ENCODE results near the gene MLXIPL. TPM values are rescaled to one million over a fixed set of nuclear protein-coding genes. Genes with fewer than 3 reads are reported as not detected.

Gene MLXIPL
- total RNA-seq, 1 experiment from 2014 or later = 6.1 TPM

GRCh38 chr7:73668886-73669230, 44.5 kb upstream of the MLXIPL start:
- Histone ChIP-seq H3K56ac (ENCODE audit: insufficient read length, low read depth, low read length) (no peak overlapping the region), H3K9me3 (ENCODE audit: control insufficient read depth, low read depth, low read length) (no peaks in the 10 kb centered on the region), H2AK5ac (ENCODE audit: insufficient read length, low read length) (no peak overlapping the region), H3K79me1 (ENCODE audit: insufficient read depth, low read depth, low read length, poor library complexity, severe bottlenecking) (no peaks in the 10 kb centered on the region), H3K4ac (ENCODE audit: low read depth, low read length) (no peak overlapping the region), H4K91ac (ENCODE audit: insufficient read length, low read depth, low read length) (no peak overlapping the region), H2AFZ (ENCODE audit: low read length) (no peak overlapping the region), H3K27me3 (ENCODE audit: insufficient read depth, low read length) (no peaks in the 10 kb centered on the region), H3K14ac (ENCODE audit: insufficient read depth, low read length) (no peak overlapping the region), H3K4me1 (ENCODE audit: insufficient read depth, low read length) (no peaks in the 10 kb centered on the region), H3K9ac (ENCODE audit: extremely low read depth, insufficient read length, low read length) (no peak overlapping the region), H4K20me1 (ENCODE audit: control insufficient read depth, insufficient read depth, insufficient read length) (no peaks in the 10 kb centered on the region), H3K23me2 (ENCODE audit: insufficient read length, low read depth, low read length, poor library complexity, severe bottlenecking) (peaks cover 10% of the 10 kb centered on the region), H3K23ac (ENCODE audit: insufficient read length, low read depth, low read length) (no peak overlapping the region), H2BK15ac (ENCODE audit: low read depth, low read length) (no peak overlapping the region), H4K8ac (replicated peaks; ENCODE audit: insufficient read length, low read depth, low read length) (no peak overlapping the region), H2BK120ac (ENCODE audit: low read depth, low read length, poor library complexity, severe bottlenecking) (no peak overlapping the region), H3K79me2 (ENCODE audit: insufficient read depth, low read length) (no peaks in the 10 kb centered on the region), H2BK20ac (ENCODE audit: low read depth, low read length, poor library complexity, severe bottlenecking) (no peak overlapping the region), H3T11ph (ENCODE audit: low read length) (no peak overlapping the region), H2BK12ac (ENCODE audit: insufficient read length, low read depth, low read length) (no peak overlapping the region), H3K4me2 (ENCODE audit: insufficient read depth, insufficient read length, low read length) (peak overlapping the region; percentile 69), H3K27ac (ENCODE audit: insufficient read length, low read depth, low read length) (no peak overlapping the region), H2BK5ac (ENCODE audit: insufficient read length, low read length) (no peak overlapping the region), H4K5ac (ENCODE audit: insufficient read length, low read depth, low read length) (no peak overlapping the region), H3K18ac (ENCODE audit: insufficient read length, low read depth, low read length) (no peak overlapping the region)
- peaks cover 30% of the 10 kb centered on the region for H3K27me3 Mint-ChIP-seq (ENCODE audit: low read depth)
- H3K27ac Mint-ChIP-seq = no peak overlapping the region
- DNase-seq = no peak
- H3K4me3 Mint-ChIP-seq = peak overlapping the region; percentile 60 to 87
- H3K9me3 Mint-ChIP-seq = no peaks in the 10 kb centered on the region
- no peak for TF ChIP-seq CTCF (conservative IDR thresholded peaks at IDR 0.05)
- H3K36me3 Mint-ChIP-seq (ENCODE audit: insufficient read depth in 1 of 3, low read depth in 3 of 3) = peaks cover 0 to 7% (median 4%) of the 10 kb centered on the region in 3 experiments; a peak in 3 of 7 replicates
- no CpG with 5 or more reads among the region's 5 CpGs for WGBS (ENCODE audit: extremely low coverage, insufficient read length, low lambda C conversion rate)
- peaks cover 10 to 44% of the 10 kb centered on the region in 2 experiments for H3K4me1 Mint-ChIP-seq

Data from H9 (cell line).